Measurements from ENCODE around the gene EXTL2. TPM values are rescaled to one million over a fixed set of nuclear protein-coding genes. Genes with fewer than 3 reads are reported as not detected.

EXTL2 gene
- total and polyA plus RNA-seq, 2 donors (not counting 3 experiments of a cell fraction or from before 2014, with no cell fraction given): 19.4 to 30.7 TPM

GRCh38 chr1:100883963-100884362 is 10.7 kb downstream of the EXTL2 start:
- dilution Hi-C loops (cut with MboI; ENCODE audit: extremely low pct_ligation_motif_present, low sequenced_read_pairs): no loop called here
- intact Hi-C loops (cut with micrococcal nuclease): no loop called here
- Histone ChIP-seq H3K9me3 (replicated peaks; ENCODE audit: control insufficient read depth, insufficient read depth, low read length) (no peaks in the 10 kb centered on the region), H3K4me3 (replicated peaks in 1 of 3; ENCODE audit: insufficient read depth in 1 of 3, low read depth in 1 of 3, low read length in 3 of 3) (no peak overlapping the region), H3K9me1 (replicated peaks; ENCODE audit: control insufficient read depth, extremely low read depth, insufficient read depth, low read length) (no peaks in the 10 kb centered on the region), H3K9ac (replicated peaks; ENCODE audit: extremely low read depth, insufficient read depth, low read length) (no peak overlapping the region), H3K27me3 (ENCODE audit: control insufficient read depth in 2 of 2, insufficient read depth in 2 of 2, low read length in 2 of 2) (no peaks in the 10 kb centered on the region), H4K20me1 (replicated peaks; ENCODE audit: control insufficient read depth, extremely low read depth, insufficient read depth, low read length) (no peaks in the 10 kb centered on the region), H3K4me2 (ENCODE audit: insufficient read depth, low read length) (no peak overlapping the region), H3K27ac (ENCODE audit: insufficient read depth, low read depth, low read length) (no peak overlapping the region), H3K4me1 (ENCODE audit: control insufficient read depth, extremely low read depth, insufficient read depth, low read length) (peaks cover 14% of the 10 kb centered on the region), H3K36me3 (ENCODE audit: control insufficient read depth in 2 of 2, extremely low read depth in 1 of 2, insufficient read depth in 2 of 2, low read length in 2 of 2) (no peaks in the 10 kb centered on the region), H2AFZ (ENCODE audit: low read depth, low read length) (no peak overlapping the region), H3K79me2 (ENCODE audit: control insufficient read depth, insufficient read depth, low read length) (no peaks in the 10 kb centered on the region)
- POLR2A ChIA-PET: no interaction called here
- CTCF ChIA-PET: interaction anchor here (0.7 to 4.0 kb wide), 9 partner anchors 10 to 474 kb away, joined by 3 to 23 read pairs (median 6); partner anchors contain the start of genes EXTL2 and SLC30A7
- TF ChIP-seq EZH2 (IDR thresholded peaks at IDR 0.05; ENCODE audit: borderline replicate concordance, low read depth, low read length, severe bottlenecking) (no peak), JUN (IDR thresholded peaks at IDR 0.05; ENCODE audit: borderline replicate concordance, insufficient read depth, insufficient read length, low read depth) (peak; percentile 15), POLR2AphosphoS5 (IDR thresholded peaks at IDR 0.05; ENCODE audit: insufficient read depth, low read depth, low read length) (no peak), FOS (IDR thresholded peaks at IDR 0.05; ENCODE audit: borderline replicate concordance, insufficient read depth, low read length) (peak; percentile 52), GATA2 (IDR thresholded peaks at IDR 0.05; ENCODE audit: insufficient read depth, insufficient read length, low read depth, low read length) (no peak), CTCF (IDR thresholded peaks at IDR 0.05; ENCODE audit: extremely low read depth in 1 of 2, insufficient read depth in 1 of 2, low read depth in 1 of 2, low read length in 2 of 2) (peak in 1 of 2 donors; percentile 5)
- DNase-seq (ENCODE audit: low read depth, low spot score) (peak; percentile 76), FAIRE-seq (peak; percentile 77)
- BruUV-seq (replicated peaks): no TSS peak

Measured in endothelial cell of umbilical vein (primary cell).